Stimulated activated CD8-positive, alpha-beta memory T cell treated with anti-CD3 and anti-CD28 coated beads, Interleukin-15, amount 100 ng/mL, for 1 hour (primary cell): ENCODE measurements around the gene MCOLN3.
"Not testable (repeated sequence)": the region's sequence is repeated elsewhere in the genome, so short reads cannot be mapped to it uniquely, and the experiment has no call there.

Experiments used
- DNase-seq: peaks from one replicate; pipeline ENCODE4 v3.0.0-alpha.2; 2020; ENCODE audit warnings: low read depth

The MCOLN3 gene

DNA sequence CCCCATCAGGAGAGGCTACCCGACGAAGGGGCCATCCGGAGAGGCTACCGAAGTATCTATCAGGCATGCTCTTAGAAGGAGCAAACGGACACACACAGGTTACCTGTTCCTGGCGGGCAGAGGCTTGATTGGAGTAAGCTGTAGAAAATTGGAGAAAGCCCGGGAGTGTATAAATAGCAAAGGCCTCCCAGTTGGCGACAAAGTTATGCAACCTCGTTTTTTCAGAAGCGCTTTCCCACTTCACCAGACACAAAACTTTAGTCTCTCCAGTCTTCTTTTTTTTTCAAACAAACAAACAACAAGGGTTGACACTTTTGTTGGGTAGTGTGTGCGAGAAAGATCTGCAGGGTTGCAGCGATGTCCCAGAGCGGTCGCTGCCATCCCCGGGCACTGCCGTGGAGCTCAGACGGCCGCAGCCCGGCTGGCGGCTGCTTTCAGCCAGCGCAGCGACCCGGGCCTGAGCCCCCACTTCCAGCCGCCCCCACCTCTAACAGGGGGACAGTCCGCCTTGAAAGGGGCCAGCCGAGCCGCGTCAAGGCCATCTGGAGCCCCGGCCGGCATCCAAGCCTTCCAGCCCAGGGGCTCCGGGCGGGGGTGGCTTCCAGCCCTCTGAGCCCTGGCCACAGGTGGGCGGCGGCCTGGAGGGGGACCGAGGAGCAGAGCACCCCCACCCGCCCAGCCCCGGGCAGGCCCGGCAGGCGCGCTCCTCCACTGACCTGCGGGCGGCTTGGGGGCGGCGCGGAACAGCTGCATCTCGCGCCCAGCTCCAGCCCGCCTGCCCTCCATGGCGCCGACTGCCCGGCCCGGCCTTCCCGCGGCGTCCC lies 616 bp downstream of the MCOLN3 start:
- DNase-seq = no peak

- DNase-seq = no peak
Observed at GRCh38 chr1:85047144-85047471, 1.2 kb downstream of the MCOLN3 start.

GRCh38 chr1:85042413-85042812 lies 5.9 kb downstream of the MCOLN3 start:
- DNase-seq = no peak

- DNase-seq = no peak
Observed at GRCh38 chr1:85041793-85042192, 6.5 kb downstream of the MCOLN3 start.

- DNase-seq = no peak
Observed at GRCh38 chr1:85033221-85033620, 15.1 kb downstream of the MCOLN3 start.

DNA sequence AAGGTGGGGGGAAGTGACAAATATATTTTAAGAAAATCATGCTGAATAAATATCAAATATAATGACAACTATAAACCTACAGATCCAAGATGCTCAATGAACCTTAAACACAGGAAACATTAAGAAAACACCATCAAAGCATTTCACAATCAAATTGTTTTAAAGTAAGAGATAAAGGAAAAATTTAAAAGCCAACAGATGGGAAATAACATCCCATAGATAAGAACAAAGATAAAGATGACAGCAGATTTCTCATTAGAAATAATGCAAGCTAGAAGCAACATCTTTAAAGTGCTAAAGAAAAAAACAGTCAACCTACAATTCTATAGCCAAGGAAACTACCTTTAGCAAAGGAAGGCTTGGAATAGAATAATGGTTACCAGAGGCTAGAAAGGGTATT lies 17.8 kb downstream of the MCOLN3 start:
- no peak for DNase-seq

- no peak for DNase-seq
Observed at GRCh38 chr1:85028151-85028550, 20.1 kb downstream of the MCOLN3 start.

DNA sequence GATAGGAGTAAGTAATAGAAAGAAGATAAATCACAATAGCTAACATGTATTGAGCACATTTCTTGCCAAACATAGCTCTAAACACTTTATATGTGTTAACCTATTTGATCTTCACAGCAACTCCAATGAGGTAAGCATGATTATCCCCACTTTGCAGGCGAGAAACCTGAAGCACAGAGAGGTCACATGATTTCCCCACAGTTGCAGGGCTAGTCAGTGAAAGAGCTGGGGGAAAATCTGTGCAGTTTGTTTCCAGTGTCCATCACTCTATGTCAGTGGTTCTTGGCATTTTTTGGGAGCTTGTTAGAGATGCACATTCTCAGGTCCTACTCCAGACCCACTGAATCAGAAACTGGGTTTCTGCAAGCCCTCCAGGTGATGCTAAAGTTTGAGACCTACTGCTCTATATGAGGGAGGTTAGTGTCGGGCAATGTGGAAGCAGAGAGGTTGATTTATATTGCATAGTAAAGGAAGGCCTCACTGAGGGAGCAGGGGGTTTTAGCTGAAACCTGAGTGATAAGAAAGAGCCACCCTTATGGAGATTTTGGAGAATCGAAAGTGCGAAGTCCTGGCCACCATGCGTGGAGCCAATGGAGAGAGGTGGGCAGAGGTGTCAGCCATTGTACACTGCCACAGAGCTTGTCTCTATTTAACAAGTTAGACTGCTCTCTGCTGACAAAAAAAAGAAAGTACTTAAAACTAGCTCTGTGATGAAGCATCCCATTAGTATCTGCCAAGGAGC lies 20.9 kb downstream of the MCOLN3 start:
- no peak for DNase-seq

GRCh38 chr1:85025940-85026339 lies 22.4 kb downstream of the MCOLN3 start:
- no peak for DNase-seq

DNA sequence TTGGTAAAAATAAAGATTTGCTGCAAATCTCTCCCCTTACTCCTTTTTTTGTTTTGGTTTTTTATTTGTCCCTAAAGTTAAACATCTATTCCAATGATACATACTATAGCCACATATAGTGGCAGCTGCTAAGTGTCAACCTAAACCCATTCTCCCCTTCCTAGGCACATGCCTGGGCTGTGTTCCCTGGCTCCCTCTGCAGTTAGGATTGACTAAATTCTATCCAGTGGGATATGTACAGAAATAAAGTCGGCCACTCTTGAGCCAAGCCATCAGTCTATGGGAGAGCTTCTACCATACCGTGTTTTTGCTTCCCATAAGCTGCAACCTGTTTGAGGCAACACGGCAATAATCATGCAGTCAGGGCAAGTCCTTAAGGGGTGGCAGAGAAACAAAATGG lies 23.6 kb downstream of the MCOLN3 start:
- DNase-seq = no peak

DNA sequence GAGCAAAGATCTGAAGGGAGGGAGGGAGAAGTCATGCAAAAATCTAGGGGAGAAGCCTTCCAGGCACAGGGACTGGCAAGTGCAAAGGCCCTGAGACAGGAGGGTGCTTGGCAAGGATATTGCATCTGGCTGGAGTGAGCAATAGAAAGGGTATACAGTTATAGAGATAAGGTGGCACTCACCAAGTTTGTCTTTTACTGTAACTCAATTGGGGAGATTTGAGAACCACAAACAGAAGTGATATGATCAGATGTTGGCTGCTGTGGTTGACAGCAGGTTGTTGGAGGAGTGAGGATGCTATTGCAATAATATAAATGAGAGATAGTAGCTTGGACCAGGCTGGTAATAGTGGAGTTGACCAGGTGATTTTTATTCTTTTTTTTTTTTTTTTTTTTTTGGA lies 25.6 kb downstream of the MCOLN3 start:
- no peak for DNase-seq

DNA sequence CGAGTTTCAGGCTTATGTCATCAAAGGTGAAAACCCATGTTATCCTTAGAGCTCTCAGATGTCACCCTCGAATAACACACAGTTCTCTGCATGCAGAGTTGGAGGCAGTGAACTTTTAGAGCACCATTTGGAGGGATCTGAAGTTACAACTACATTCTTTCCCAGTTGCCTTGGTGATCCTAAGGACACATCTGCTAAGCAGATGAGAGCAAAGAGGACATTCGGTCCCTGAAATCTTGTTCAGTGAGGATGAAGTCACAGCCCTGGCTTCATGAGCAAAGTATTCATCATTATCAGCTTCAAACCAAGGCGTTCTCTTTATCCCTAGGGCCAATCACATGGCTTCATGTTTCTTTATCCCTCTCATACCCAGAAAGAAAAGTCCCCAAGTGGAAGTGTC lies 28.3 kb downstream of the MCOLN3 start:
- DNase-seq = no peak

DNA sequence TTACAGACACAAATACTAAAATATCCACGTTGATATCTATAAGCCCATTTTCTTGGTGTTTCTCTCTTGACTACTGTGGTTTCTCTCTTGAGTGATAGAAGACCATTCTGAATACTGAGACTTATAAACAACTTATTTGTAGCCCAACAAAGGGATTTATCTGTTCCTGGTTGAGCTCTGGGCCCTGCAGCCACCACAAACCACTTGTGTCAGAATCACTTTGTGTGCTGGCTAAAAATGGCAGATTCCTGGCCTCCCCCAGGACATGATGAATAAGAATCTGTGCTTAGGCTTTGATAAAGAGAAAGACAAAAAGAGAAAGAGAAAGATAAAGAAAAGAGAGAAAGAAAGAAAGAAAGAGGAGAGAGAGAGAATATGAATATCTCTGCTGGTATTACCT lies 32.5 kb downstream of the MCOLN3 start:
- DNase-seq = no peak

- not testable (repeated sequence) for DNase-seq
Observed at GRCh38 chr1:85005641-85006040, 42.7 kb downstream of the MCOLN3 start.

DNA sequence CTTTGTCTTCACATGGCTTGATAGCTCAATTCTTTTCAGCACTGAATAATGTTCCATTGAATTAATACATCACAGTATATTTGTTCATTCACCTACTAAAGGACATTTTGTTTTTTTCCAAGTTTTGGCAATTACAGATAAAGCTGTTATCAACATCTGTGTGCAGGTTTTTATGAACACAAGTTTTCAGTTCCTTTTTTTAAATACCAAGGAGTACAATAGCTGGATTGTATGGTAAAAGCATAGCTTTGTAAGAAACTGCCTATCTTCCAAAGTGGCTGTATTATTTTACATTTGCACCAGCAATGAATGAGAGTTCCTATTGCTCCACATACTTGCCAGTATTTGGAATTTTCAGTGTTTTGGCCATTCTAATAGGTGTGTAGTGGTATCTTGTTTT lies 46.6 kb downstream of the MCOLN3 start:
- DNase-seq = no peak

- DNase-seq = peak; percentile 38
Observed at GRCh38 chr1:84998642-84999280, 49.5 kb downstream of the MCOLN3 start.

DNA sequence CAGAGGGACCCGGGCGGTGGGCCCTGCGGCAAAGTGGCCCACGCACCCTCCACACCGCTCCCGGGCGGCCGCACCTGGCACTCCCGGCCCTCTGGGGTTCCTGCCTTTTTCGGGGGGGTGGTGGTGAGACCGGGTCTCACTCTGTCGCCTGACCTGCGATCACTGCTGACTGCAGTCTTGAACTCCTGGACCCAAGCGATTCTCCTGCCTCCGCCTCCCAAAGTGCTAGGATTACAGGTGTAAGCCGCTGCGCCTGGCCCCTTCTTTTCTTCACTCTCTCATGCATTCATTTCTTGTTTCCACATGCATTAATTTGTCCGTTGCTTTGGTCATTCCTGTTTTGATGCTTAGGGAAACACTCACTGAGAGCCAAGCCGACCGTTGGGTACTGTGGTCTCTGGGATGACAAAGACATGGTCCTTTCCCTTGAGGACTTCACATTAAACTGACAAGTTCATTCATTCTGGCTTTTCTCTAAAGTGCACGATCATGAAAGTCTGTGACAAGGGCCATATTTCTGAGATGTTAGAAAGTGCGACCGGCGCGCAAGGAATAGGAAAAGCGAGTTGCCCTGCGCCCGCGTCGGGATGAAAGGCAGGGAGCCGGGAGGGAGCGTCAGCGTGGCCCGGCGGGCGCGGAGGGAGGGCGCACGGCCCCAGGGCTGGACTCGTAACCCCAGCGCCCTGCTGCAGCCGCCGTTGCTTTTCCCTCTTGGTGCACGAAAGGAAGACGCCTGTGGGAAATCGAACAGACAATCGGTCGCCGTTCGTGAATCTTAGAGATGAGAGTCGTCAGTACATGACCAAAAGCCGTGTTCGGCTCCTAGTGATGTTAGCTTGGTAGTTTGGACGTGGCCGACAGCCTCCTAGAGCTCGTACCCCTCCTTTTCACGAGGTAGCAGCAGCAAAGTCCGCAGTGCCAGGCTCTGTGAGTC lies 50.4 kb downstream of the MCOLN3 start:
- DNase-seq = no peak

- no peak for DNase-seq
Observed at GRCh38 chr1:84996846-84997666, 51.2 kb downstream of the MCOLN3 start, which contains the start of gene MCOLN2. Gene MCOLN2 (minus strand): TSS chr1:84997113. CDS start chr1:84996872, 241 bp downstream.

- no peak for DNase-seq
Observed at GRCh38 chr1:84995484-84996334, 52.6 kb downstream of the MCOLN3 start.
